Stomach (tissue), 9 donors: Measurements from ENCODE around the gene COG5. TPM values are rescaled to one million over a fixed set of nuclear protein-coding genes. Genes with fewer than 3 reads are reported as not detected.
"Not testable (repeated sequence)": the region's sequence is repeated elsewhere in the genome, so short reads cannot be mapped to it uniquely, and the experiment has no call there.

Source experiments
- DNase-seq, 2 donors: peaks; one replicate each; pipeline versions ENCODE4 v3.0.0 to v3.0.0-alpha.2; 2013 to 2019
- H3K27ac ChIP-seq, 5 donors: fragments of 200-600 bp in 4 of 5; sonication (generic) in 4 of 5; one replicate each; pipeline ENCODE4 v1.5.1; 2013 to 2019; ENCODE audit warnings: mild to moderate bottlenecking in 1 of 5, moderate library complexity in 1 of 5
- H3K27me3 ChIP-seq, 3 donors: fragments of 200-600 bp; sonication (generic); one replicate each; pipeline ENCODE4 v1.5.1; 2017 to 2019; ENCODE audit warnings: mixed run types in 1 of 3
- H3K36me3 ChIP-seq, 4 donors: fragments of 200-600 bp; sonication (generic); 1 replicate in 3 of 4; 2 replicates in 1 of 4; pipeline ENCODE4 v1.5.1; 2016 to 2019
- H3K4me1 ChIP-seq, 4 donors: fragments of 200-600 bp; sonication (generic); one replicate each; pipeline ENCODE4 v1.5.1; 2016 to 2019
- H3K4me3 ChIP-seq, 4 donors: fragments of 200-600 bp; sonication (generic) in 3 of 4; one replicate each; pipeline ENCODE4 v1.5.1; 2016 to 2019; ENCODE audit warnings: mild to moderate bottlenecking in 1 of 4
- H3K9me3 ChIP-seq, 4 donors: fragments of 200-600 bp; sonication (generic); one replicate each; pipeline ENCODE4 v1.5.1; 2016 to 2019
- CTCF ChIP-seq, 7 experiments: fragments of 450-650 bp in 4 of 7; fragments of 200-600 bp in 3 of 7; sonication (generic) in 3 of 7; IDR thresholded peaks; one replicate each; pipeline ENCODE4 v1.5.1; 2016 to 2019; ENCODE audit warnings: antibody characterized with exemption in 7 of 7, control low read depth in 2 of 7, mild to moderate bottlenecking in 1 of 7
- EP300 ChIP-seq: sonication (generic); formaldehyde crosslinking; IDR thresholded peaks from one replicate; pipeline ENCODE4 v1.6.1; 2017; ENCODE audit warnings: antibody characterized with exemption
- POLR2A ChIP-seq, 4 donors: fragments of 450-650 bp; IDR thresholded peaks; one replicate each; pipeline ENCODE4 v1.6.1; 2016; ENCODE audit warnings: antibody characterized with exemption in 4 of 4, control low read depth in 2 of 4, mild to moderate bottlenecking in 1 of 4, moderate library complexity in 1 of 4
- POLR2AphosphoS5 ChIP-seq, 3 donors: sonication (generic); formaldehyde crosslinking; IDR thresholded peaks; one replicate each; pipeline ENCODE4 v1.6.1; 2016; ENCODE audit warnings: antibody characterized with exemption in 3 of 3
- WGBS, 5 donors: extraction: QIAGEN DNeasy Blood & Tissue Kit in 3 of 5; methylation state at CpG; one replicate each; pipeline versions ENCODE4 v1.1.5 to v1.1.7; 2013 to 2018; 5-methylcytosine and 5-hydroxymethylcytosine counted together
- intact Hi-C: fragments of 100-400 bp; cut with DNase I; formaldehyde crosslinking; loops from one replicate; pipeline ENCODE4 v1.15.1; 2023; ENCODE audit warnings: low total_unique reads
- polyA plus RNA-seq, 3 donors: library from polyadenylated mRNA; stranded (reverse); fragments of 200-250 nt; gene quantifications; one replicate each; pipeline ENCODE4 v1.2.3, GENCODE V29; 2013
- total RNA-seq, 5 donors: library from RNA; depleted of rRNA; stranded (reverse); fragments of >200 nt; gene quantifications; one replicate each; pipeline versions ENCODE4 v1.1.0 to v1.2.3, GENCODE V29; 2014 to 2016
- donor health status: healthy with polysubstance abuse.
- donor health status: Bipolar disorder and iron deficiency.
- donor health status: healthy.

Gene COG5
- total and polyA plus RNA-seq, 8 donors = 5.2 to 285 (median 17.1) TPM

- WGBS, 5 donors = 92 to 100% (median 97%) methylated on average over 2 of the region's 2 CpGs
- intact Hi-C loops = no loop called here
- no peaks in the 10 kb centered on the region for H3K27me3 ChIP-seq
- peaks cover 0 to 42% (median 30%) of the 10 kb centered on the region in 4 donors for H3K36me3 ChIP-seq
- TF ChIP-seq POLR2A (IDR thresholded peaks at IDR 0.05) (no peak), EP300 (no peak), CTCF (IDR thresholded peaks at IDR 0.05) (no peak), POLR2AphosphoS5 (IDR thresholded peaks at IDR 0.05) (no peak)
- DNase-seq = no peak
- H3K27ac ChIP-seq = no peak overlapping the region
- peaks cover 0 to 10% (median 4%) of the 10 kb centered on the region in 4 donors for H3K4me1 ChIP-seq
- H3K4me3 ChIP-seq = no peak overlapping the region
- no peaks in the 10 kb centered on the region for H3K9me3 ChIP-seq
Measured at GRCh38 chr7:107228291-107228690, 335.4 kb downstream of the COG5 start.

- Histone ChIP-seq H3K4me1 (peaks cover 0 to 10% (median 4%) of the 10 kb centered on the region in 4 donors), H3K9me3 (no peaks in the 10 kb centered on the region), H3K4me3 (no peak overlapping the region), H3K27me3 (no peaks in the 10 kb centered on the region), H3K36me3 (peaks cover 0 to 43% (median 30%) of the 10 kb centered on the region in 4 donors), H3K27ac (no peak overlapping the region)
- intact Hi-C loops = no loop called here
- no peak for TF ChIP-seq CTCF (IDR thresholded peaks at IDR 0.05)
- no peak for TF ChIP-seq EP300
- no peak for TF ChIP-seq POLR2AphosphoS5 (IDR thresholded peaks at IDR 0.05)
- no peak for TF ChIP-seq POLR2A (IDR thresholded peaks at IDR 0.05)
- WGBS, 5 donors = 71 to 84% (median 80%) methylated on average over 5 of the region's 5 CpGs
- no peak for DNase-seq
Measured at GRCh38 chr7:107224374-107225223, 339.1 kb downstream of the COG5 start.

- DNase-seq, H3K4me1 ChIP-seq, H3K9me3 ChIP-seq, H3K4me3 ChIP-seq, H3K27ac ChIP-seq, H3K27me3 ChIP-seq, intact Hi-C loops: not testable (repeated sequence)
- WGBS, 5 donors = 89 to 100% (median 97%) methylated on average over 5 to 6 of the region's 6 CpGs
- H3K36me3 ChIP-seq = peaks cover 0 to 18% (median 12%) of the 10 kb centered on the region in 4 donors
Measured at GRCh38 chr7:107220806-107221205, 342.9 kb downstream of the COG5 start.

- H3K4me1 ChIP-seq = peaks cover 0 to 10% (median 4%) of the 10 kb centered on the region in 4 donors
- H3K36me3 ChIP-seq = peaks cover 0 to 13% (median 10%) of the 10 kb centered on the region in 4 donors
- TF ChIP-seq EP300 (no peak), CTCF (IDR thresholded peaks at IDR 0.05) (no peak), POLR2AphosphoS5 (IDR thresholded peaks at IDR 0.05) (no peak), POLR2A (IDR thresholded peaks at IDR 0.05) (no peak)
- no peaks in the 10 kb centered on the region for H3K27me3 ChIP-seq
- WGBS, 5 donors = 95 to 97% (median 95%) methylated on average over 5 of the region's 5 CpGs
- no peak for DNase-seq
- no peaks in the 10 kb centered on the region for H3K9me3 ChIP-seq
- intact Hi-C loops = no loop called here
- H3K27ac ChIP-seq = no peak overlapping the region
- no peak overlapping the region for H3K4me3 ChIP-seq
Measured at GRCh38 chr7:107220356-107220755, 343.4 kb downstream of the COG5 start.
